HTERT RPE-1 (cell line): Measurements from ENCODE around the gene PBX4.

Source experiments
- in situ Hi-C: fragments of 300-500 bp; cut with MboI; formaldehyde crosslinking; loops from 4 replicates; pipeline ENCODE4 v1.14.3; 2020; ENCODE audit warnings: low sequenced_read_pairs

Gene PBX4

GRCh38 chr19:19527674-19528625 lies 90.5 kb downstream of the PBX4 start:
- in situ Hi-C loops = no loop called here

GRCh38 chr19:19527371-19527656 lies 91.2 kb downstream of the PBX4 start:
- in situ Hi-C loops = no loop called here

GRCh38 chr19:19526581-19527370 lies 91.7 kb downstream of the PBX4 start:
- in situ Hi-C loops = no loop called here

- in situ Hi-C loops = no loop called here
Observed at GRCh38 chr19:19525611-19526380, 92.7 kb downstream of the PBX4 start.

- in situ Hi-C loops = no loop called here
Observed at GRCh38 chr19:19524053-19524452, 94.4 kb downstream of the PBX4 start.

GRCh38 chr19:19523177-19523576 lies 95.3 kb downstream of the PBX4 start:
- in situ Hi-C loops = no loop called here

GRCh38 chr19:19520989-19521388 lies 97.5 kb downstream of the PBX4 start:
- in situ Hi-C loops = no loop called here

- in situ Hi-C loops = no loop called here
Observed at GRCh38 chr19:19517235-19517619, 101.3 kb downstream of the PBX4 start.

- in situ Hi-C loops = no loop called here
Observed at GRCh38 chr19:19515642-19516519, 102.6 kb downstream of the PBX4 start, which contains the start of gene NDUFA13. Gene NDUFA13 (plus strand): TSS chr19:19516225. CDS start chr19:19516239, 14 bp downstream.

GRCh38 chr19:19514881-19515641 lies 103.4 kb downstream of the PBX4 start, which contains the start of gene TSSK6:
Gene TSSK6 (minus strand): TSS chr19:19515548. CDS start chr19:19515427, 121 bp downstream.
- in situ Hi-C loops = no loop called here

GRCh38 chr19:19514215-19514657 lies 104.3 kb downstream of the PBX4 start:
- in situ Hi-C loops = no loop called here

- in situ Hi-C loops = no loop called here
Observed at GRCh38 chr19:19513682-19514081, 104.8 kb downstream of the PBX4 start.
